Renal pelvis (tissue), 4 donors: ENCODE results near the gene FBN2. TPM values are rescaled to one million over a fixed set of nuclear protein-coding genes. Genes with fewer than 3 reads are reported as not detected.

Experiments used
- DNase-seq: peaks from one replicate; pipeline ENCODE4 v3.0.0-alpha.2; 2013
- polyA plus RNA-seq, 3 donors: library from polyadenylated mRNA; unstranded; fragments of 120-200 nt; gene quantifications; one replicate each; pipeline ENCODE4 v1.2.1, GENCODE V29; 2013; ENCODE audit not compliant: insufficient read length in 3 of 3

The FBN2 gene
- polyA plus RNA-seq, 3 donors, result 88.2 to 111 (median 88.7) TPM

DNA sequence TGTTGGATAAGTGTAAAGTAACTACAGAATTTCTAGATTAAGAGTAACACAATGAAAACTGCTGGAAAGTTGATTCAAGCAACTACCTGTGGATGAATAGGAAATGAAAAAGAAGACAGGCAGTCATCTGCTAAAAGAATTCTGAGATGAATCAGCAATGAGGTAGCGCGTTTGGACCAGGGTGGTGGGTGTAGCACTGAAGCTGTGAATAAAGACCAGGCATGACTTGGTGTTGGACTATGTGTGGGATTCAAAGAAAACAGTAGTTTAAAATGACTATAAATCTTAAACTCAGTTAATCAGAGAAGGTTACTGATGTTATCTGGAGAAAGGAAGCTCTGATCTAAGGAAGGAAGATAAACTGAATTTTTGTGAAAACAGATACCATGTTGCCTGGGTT, 159.8 kb downstream of the FBN2 start:
- DNase-seq, result no peak

DNA sequence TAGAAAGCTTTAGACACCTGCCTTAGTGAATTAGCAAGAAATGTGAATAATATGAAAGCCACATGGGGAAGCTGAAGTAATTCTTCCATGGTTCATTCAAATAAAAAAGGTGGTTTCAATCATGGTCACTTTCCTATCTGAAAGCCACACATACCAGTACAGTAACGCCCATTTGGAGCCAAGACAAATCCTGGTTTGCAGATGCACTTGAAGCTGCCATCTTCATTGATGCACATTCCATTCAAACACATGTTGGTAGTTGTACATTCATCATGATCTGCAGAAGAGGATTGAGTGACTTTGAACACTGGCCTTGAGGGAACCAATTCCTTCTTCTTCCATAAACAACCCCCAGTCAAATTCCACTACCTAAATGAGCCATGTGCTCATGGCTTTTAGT, 161.5 kb downstream of the FBN2 start:
- no peak for DNase-seq

DNA sequence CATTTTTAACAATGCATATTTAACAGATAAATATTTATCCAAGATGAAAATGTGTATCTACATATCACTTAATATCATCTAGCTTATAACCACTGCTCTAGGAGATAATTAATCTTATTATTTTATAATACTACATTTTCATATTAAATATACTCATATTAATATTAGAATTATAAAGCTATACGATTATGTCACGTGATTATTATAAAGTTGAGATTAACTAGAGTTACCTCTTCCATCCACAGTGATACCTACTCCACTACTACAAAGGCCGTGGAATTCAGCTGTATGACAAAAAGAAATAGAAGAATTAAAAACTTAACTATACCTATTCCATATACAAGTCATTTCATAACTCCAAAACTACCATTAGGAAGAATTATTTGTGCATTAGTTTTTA, 171.9 kb downstream of the FBN2 start:
- DNase-seq, result no peak

DNA sequence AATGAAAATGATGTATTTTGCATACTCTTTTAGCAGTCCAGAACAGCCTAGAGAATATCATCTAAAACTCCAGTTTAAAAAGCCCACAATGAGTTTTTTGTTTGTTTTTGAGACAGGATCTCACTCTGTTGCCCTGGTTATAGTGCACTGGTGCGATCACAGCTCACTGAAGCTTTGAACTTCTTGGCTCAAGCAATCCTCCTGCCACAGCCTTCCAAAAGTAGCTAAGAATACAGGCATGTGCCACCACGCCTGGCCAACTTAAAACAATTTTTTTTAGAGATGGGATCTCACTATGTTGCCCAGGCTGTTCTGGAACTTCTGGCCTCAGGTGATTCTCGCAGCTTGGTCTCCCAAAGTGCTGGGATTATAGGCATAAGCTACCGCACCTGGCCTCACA, 175.7 kb downstream of the FBN2 start:
- DNase-seq, result no peak

DNA sequence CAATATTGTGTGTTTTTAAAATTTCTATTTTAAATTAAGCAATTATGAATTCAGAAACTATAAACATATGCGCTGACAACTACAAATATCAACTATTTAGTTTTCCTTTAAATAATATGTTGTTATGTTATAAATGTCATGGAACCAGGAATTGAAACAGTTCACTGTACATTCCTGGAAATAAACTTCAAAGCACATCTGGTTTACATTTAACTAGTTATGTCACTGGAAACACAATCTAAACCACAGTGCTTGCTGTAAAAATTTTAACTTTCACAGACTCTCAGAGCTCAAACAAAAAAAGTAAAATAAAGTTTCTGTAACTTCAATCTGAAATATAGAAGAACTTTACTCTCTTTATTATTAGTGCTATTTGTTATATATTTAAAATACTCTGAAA, 179.2 kb downstream of the FBN2 start:
- no peak for DNase-seq

DNA sequence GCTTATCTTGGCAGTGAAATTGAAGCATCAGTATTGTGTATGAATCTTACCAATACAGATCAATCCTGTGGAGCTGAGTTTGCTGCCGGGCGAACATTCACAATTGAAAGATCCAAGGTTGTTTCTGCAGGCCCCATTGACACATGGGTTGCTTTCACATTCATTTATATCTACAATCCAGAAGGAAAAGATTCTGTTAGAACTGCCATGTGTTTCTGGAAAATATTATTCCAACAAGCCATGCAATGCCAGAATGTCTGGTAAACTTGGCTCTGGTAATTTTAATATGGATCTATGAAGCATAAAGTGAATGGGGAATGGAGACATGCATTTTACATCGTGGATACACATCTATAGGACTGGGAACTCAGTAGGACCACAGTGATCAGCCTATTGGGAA, 180.8 kb downstream of the FBN2 start:
- DNase-seq, result no peak

DNA sequence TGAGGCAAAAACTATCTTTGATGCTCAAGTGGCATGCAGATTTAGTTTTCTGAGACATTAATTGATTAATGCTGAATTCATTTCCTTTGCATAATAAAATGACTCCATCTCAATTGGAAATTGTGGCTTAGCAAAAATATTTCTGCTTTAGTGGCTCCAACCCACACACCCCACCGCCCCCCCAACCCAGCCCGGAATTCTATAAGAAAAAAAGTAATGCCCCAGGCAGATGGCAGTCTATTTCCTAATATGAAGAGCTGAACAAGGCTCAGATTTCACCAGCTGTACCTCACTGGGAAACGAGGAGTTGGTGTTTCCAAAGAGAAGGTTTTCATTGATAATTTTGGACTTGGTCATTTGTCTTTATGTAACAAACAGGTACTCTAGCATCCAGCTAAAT, 182.1 kb downstream of the FBN2 start:
- DNase-seq, result no peak

DNA sequence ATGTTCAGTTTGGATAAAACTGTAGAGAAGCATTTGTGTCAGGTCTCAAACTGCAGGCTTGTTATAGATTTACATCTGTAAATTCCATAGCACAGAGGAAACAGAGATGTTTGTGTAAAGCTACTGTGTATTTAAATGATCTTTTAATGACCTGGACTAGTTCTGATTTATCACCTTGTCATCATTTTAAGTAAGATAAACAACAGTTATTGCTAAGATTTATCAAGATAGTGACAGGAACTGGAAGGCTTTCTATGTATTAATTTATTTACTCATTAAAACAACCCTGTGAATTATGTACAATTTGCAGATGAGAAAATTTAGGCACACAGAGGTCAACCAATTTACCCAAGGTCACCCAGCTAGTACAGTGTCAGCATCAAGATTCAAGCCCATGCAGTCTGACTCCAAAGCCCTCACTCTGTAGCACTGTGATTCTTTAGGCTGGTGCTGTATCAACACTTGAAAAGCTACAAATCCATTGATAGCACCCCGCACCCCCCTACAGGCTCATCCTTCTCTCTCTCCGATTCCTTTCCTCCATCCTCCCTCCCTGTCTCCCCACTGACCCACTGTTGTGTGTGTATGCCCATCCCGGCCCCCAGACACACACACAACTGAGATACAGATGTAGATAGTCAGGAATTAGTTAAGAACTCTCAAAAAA, 184.5 kb downstream of the FBN2 start:
- DNase-seq, result peak; percentile 65

DNA sequence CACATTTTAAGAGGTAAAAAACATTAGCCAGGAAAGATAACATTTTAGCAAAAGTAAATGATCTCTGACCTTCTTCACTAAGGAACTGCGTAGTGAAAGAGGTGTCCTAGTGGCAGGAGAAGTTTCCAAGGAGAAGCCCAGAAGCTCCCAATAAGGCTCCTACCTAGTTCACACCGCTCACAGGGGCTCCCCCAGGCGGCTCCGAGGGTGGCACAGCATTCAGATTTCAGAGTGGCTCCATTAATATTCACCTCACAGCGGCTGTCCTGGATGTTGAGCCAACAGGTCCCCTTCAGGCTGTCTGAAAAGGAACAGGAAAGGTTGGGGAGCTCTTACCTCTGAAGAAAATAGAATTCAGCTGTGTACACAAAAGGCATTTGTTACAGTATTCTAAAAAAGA, 187.3 kb downstream of the FBN2 start:
- DNase-seq, result no peak

DNA sequence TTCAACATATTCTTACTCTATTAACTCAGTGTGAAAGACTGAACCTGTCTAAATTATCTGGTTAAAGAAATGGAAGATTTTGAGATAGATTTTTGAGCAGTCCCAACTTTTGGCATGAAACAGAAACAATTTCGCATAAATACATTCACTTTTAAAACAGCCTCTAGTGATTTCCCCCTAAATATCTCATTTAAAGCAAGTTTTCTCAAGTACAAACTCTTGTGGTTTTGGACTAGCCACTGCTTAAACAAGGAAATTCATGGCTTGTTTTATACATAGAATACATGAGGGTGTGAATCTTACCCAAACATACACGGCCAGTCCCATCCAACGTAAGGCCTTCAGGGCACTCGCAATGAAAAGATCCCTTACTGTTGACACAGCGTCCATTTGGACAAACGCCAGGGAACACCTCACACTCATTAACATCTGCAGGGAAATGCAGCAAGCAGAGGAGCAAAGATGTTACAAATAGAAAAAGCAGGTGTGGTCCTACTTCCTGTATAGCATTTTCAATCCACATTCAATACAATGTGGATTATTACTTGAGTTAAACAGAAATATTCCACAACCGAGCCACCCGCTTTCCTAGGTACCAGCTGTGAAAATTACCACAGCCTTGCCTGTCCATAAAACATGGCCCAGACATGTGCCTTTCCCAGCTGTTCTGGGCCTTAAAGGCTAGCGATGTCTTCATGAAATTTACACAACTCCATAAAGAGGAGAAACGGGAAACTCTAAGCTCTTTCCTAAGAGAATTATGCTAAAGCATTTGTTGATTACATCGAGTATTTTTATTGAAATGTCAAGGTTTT, 188.8 kb downstream of the FBN2 start:
- DNase-seq, result no peak

DNA sequence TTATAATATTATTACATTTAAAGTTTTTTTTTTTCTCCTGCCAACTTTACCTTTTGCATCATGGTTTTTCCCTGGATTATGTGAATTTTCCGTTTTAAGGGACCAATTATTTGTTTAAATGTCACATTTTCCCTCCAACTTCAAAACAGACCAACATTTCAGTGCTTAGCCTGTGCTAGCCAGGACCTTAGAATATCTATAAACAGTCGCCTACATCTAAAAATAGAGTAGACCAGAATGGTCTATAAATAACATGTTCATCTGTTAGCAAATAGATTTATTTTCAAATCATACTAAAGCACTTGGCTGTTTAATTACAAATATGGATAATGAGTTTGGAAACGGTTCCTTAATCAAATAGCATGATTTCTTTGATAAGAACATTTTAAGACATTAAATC, 192.0 kb downstream of the FBN2 start:
- no peak for DNase-seq

DNA sequence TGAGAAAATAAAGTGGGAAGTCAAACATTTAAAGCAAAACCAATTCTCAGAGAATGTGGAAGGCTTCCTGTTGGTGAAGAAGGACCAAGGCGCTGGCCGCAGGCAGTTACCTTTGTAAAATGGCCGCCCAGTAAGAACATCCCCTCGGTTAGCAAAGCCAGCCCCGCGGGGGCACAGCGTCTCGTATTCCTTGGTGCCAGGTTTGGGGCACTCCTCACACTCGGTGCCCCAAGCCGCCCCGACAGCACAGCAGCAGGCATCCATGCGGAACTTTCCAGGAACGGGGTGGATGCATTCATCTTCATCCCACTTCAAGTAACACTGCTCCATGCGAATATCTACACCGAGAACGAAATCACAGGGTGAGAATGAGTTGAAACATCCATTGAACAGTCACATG, 192.8 kb downstream of the FBN2 start:
- DNase-seq, result no peak

DNA sequence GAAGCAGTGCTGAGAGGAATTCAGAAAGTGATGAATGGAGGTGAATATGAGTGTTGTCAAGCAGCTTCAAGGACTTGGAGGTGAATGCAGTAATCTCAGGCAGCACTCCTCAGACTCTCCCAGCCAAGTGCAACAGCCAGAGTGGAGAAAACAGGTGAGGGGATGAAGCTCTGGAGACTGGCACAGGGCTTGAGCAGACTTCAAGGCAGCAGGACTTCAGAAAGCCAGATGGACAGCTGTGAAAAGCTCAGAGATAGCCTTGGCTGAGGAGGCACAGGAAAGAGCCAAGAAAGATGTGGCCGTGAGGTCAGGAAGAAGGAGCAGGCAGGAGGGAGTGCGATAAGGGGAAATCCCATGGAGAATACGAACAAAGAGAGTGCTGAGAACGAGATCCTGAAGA, 194.9 kb downstream of the FBN2 start:
- DNase-seq, result no peak

DNA sequence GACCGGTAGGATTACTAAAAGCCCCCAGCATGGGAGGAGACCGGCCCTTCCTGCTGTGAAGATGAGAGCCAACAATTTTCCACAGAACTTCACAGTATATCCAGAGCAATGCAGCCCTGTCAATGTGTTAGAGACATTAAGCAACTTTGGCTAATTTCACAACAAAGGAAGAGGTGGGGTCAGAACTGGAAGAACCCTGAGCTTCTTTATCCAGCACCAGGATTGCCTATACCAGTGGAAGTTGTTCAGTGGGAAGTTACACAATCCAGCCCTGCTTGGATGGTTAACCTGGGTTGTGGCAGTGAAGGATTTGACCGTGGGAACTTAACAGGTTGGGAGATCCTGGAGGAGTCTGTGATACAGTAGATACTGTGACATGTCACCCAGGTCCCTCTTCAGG, 197.0 kb downstream of the FBN2 start:
- no peak for DNase-seq

DNA sequence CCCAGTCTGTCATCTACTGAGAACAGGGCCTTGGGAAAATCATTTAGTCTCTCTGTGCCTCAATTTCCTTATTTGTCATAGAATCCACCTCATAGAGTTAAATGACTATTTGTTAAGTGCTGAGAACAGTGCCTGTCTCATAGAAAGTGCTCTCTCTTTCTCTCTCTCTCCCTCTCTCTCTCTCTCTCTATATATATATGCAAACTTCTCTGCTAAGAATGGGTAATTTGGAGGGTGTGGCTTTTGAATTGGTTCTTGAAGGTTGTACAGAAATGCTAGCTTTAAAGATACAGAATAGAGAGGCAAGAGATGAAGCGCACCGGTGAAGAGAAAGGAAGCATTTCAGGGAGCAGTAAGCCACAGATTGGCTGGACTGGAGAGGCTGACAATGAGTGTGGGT, 197.4 kb downstream of the FBN2 start:
- DNase-seq, result no peak

DNA sequence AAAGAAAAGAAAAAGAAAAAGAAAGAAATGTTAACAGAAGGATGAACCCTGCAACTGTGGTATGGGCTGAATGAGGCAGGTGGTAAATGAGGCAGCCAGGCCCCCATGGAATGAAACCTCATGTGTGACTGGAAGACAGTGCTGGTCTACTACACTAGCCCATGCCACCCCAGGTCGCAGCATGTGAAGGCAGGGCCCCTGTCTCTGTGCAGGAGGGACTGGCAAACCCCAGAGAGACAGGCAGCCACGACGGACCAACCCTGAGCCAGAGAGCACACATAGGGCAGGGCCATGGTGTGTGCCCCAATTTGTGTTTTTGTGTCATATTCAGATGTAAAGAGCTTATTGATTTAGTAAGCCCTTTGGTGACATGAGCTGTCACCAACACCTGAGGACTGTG, 198.5 kb downstream of the FBN2 start:
- DNase-seq, result no peak

DNA sequence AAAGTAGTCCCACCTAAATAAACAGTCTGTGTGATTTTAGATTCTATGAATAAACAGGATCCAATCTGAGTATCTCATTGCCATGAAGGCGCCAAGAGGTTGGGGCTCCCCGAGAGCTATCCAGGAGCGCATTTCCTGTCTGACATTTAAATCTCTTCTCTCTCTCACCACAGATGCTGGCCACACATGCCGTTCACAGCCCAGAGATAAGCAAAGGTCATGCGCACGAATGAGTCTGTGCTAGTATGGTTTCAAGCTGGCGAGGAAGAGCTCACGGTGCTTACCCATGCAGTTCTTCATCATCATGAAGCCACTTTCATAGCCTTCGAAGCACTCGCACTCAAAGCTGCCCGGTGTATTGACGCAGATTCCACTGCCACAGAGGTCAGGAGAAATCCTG, 199.4 kb downstream of the FBN2 start:
- no peak for DNase-seq

DNA sequence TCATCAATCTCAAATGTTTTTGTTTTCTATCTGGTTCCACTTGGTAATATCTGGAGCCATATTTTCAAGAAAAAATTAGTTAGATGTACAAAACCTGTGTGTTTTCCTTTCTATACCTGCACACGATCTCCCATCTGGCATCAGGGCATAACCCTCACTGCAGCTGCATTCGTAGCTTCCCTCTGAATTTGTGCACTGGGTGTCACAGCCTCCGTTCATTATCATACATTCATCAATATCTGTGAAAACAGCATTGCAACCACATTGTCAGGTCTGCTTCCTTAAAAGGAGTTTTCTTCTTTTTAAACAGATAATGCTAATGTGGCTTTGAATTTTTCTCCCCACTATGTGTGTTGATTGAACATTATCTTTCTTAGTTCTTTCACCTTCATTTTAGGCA, 202.7 kb downstream of the FBN2 start:
- DNase-seq, result no peak

DNA sequence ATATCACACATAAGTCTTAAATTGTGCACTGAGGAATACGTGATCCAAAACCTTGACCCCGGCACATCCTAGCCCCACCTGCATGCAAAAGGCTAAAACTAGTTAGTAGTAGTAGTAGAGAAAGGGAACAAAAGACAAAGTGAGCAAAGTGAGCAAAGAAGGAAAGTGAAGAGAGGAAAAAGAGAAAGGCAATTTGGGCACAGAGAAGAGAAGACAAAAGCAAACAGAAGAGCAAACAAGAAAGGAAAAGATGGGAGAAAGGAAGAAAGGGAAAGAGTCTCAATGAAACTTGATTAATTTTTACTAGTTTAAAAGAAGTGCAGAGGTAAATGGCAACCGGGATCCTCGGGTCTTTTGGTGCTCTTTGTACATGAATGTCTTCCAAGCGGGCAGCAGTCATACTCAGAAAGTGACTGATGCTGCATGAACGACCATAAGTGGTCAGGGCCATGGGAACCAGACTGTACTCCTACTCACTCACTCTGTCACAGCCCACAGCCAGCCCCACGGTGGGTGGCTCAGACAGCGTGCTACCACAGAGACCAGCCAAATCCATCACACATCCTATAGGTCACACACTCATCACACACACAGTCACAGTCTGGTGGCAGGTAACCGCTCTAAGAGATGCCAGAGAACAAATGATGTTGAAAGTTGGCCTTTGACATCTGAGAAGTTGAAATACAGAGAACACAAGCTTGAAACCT, 203.9 kb downstream of the FBN2 start:
- no peak for DNase-seq

DNA sequence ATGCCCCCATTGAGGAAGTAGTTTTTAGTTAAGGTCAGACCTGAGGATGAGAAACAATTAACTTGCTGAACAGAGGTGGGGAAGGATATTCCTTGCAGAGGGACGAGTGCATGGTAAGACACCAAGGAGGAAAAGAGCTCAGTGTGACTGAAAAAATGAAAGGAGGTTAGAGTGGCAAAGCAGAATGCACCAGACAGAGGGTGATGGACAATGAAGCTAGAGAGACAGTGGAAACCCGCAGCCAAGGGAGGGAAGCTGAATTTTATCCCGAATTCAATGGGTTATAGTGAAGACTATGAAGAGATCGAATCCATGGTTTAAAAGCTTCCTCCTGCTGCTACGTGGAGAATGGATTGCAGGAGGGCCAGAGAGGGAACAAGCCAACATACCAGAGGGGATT, 206.8 kb downstream of the FBN2 start:
- DNase-seq, result no peak

DNA sequence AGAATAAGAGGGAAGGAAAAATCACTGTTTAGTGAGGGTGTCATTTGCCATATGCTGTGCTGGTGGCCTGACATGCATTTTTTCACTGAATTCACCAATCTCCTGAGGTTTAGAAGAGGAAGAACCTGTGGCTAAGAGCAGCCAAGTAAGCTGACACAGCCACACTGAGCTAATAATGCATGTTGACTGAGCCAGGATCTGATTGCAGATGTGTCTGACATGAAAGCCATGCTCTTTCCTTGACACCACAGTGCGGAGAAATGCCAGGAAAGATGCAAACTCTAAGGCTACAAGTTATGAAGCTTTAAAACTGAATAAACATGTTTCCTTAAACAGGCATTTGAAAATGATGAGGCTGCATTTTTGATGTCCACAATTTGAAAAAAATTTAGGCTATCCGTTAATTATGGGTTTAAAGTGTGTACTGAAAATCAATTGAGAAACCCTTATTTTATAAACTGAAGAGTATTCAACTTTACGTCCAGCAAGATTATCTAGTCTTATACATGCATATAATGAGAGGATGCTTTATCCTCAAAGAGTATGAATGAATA, 208.6 kb downstream of the FBN2 start:
- DNase-seq, result no peak

DNA sequence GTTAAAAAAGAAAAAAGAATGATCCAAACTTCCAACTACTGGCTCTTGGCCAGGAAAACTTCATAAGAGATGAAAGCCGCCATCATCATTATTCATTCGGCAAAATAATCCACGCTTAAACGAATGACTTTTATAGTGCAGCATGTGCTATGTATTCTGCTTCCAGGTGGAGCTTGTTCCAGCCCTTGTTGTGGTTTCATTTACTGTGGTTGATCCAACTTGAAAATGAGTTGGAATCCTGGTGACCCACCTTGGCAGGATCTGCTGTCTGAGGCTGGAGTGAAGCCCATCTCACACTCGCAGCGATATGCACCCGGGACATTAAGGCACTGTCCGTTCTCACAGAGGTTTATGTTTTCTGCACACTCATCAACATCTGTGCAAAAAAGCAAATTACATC, 209.6 kb downstream of the FBN2 start:
- DNase-seq, result peak; percentile 11

DNA sequence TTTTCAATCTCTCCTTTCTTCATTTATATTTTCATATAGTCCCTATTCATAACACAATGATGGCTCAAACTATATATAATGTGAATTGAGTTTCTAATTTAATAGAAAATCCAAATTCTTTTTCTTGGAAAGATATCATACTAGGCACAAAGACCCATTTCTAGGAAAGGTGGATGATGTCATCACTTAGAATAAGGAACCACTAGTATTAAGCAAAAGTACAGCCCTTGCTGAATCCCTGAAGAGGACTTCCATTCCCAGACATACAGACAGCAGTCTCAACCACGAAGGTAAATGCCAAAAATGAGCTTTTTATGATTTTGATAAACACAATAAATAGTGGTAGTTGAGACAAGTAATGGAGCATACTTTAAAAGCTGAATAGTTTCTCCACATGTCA, 210.0 kb downstream of the FBN2 start:
- no peak for DNase-seq
